GM21447 (cell line): ENCODE results near the gene CACNA2D1.

Experiments used
- ATAC-seq: cut with Tn5 transposase; IDR thresholded peaks from one replicate; pipeline ENCODE4 v1.9.1; 2021; ENCODE audit not compliant: unreplicated experiment

CACNA2D1 gene

DNA sequence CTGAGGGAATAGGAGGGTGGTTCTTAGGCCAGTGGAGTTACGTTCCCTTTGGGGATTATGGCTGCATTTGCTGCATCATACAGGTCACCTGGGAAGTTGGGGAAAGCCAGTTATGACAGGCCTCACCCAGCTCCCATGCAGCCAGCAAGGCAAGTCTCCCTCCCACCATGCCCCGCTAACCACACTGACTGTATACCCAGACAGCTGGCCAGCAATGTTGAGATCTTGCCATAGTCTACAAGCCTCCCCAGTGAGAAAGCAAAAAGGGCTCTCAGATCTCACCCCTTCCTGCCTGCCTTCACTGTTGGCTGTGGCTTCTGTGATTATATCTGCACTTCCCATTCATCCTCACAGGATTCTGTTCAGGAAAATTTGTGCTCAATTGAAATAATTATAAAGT is 540.5 kb downstream of the CACNA2D1 start:
- ATAC-seq: no peak

- no peak for ATAC-seq
Observed at GRCh38 chr7:81902536-81902935, 541.0 kb downstream of the CACNA2D1 start.
